ENCODE measurements around the gene CPLANE1. TPM values are rescaled to one million over a fixed set of nuclear protein-coding genes. Genes with fewer than 3 reads are reported as not detected.

Gene CPLANE1
- total RNA-seq, 1 donor from 2014 or later, result 13.3 TPM

- no peak for DNase-seq (ENCODE audit: low read depth in 2 of 2)
These were observed 177.7 kb downstream of the CPLANE1 start for GRCh38 chr5:37071487-37071886.

GRCh38 chr5:37064442-37064841 is 184.7 kb downstream of the CPLANE1 start:
- no peak for DNase-seq (ENCODE audit: low read depth in 2 of 2)

GRCh38 chr5:37063739-37064138 is 185.4 kb downstream of the CPLANE1 start:
- no peak for DNase-seq (ENCODE audit: low read depth in 2 of 2)

- DNase-seq (ENCODE audit: low read depth in 2 of 2), result no peak
These were observed 189.1 kb downstream of the CPLANE1 start for GRCh38 chr5:37060030-37060429.

- DNase-seq (ENCODE audit: low read depth in 2 of 2), result no peak
These were observed 192.4 kb downstream of the CPLANE1 start for GRCh38 chr5:37056762-37057161.

Other genes starting within 250 kb of the CPLANE1 start
- 20.3 and 23.4 TPM in 2 replicates for gene NUP155, start 121.7 kb upstream of the CPLANE1 start, total RNA-seq
- gene WDR70, start 129.9 kb upstream of the CPLANE1 start, total RNA-seq, result 21.4 and 25.0 TPM in 2 replicates

Data from lung microvascular endothelial cell (primary cell).